Common myeloid progenitor, CD34-positive (primary cell): ENCODE measurements around the gene BEND5.

Source experiments
- CTCF ChIA-PET: fragments of 350-600 bp; sonication (Branson Sonifier 250); formaldehyde crosslinking; loops from one replicate; lab custom pipeline; 2021; ENCODE audit warnings: antibody characterized with exemption; lab: Charles Lee
- POLR2A ChIA-PET: fragments of 350-600 bp; sonication (Branson Sonifier 250); formaldehyde crosslinking; loops from one replicate; lab custom pipeline; 2021; ENCODE audit warnings: antibody characterized with exemption; lab: Charles Lee
- DNase-seq, 3 donors: peaks; one replicate each; pipeline versions ENCODE4 v3.0.0 to v3.0.0-alpha.2; 2013
- H3K27ac ChIP-seq, 2 experiments: 1 replicate in 1 of 2; 2 replicates in 1 of 2; pipeline ENCODE4 v1.7.0; 2013; ENCODE audit warnings: inconsistent platforms in 2 of 2, low read length in 2 of 2, mild to moderate bottlenecking in 2 of 2, low read depth in 1 of 2, moderate library complexity in 1 of 2; ENCODE audit not compliant: severe bottlenecking in 2 of 2, insufficient read depth in 1 of 2, poor library complexity in 1 of 2
- H3K27me3 ChIP-seq, 5 experiments: replicated peaks in 2 of 5; 1 replicate in 3 of 5; 2 replicates in 2 of 5; pipeline versions ENCODE4 v1.6.1 to v1.7.0; 2013; ENCODE audit warnings: low read length in 4 of 5, mild to moderate bottlenecking in 2 of 5, moderate library complexity in 2 of 5, inconsistent platforms in 1 of 5; ENCODE audit not compliant: insufficient read depth in 5 of 5, control insufficient read depth in 4 of 5
- H3K36me3 ChIP-seq, 4 experiments: 1 replicate in 2 of 4; 2 replicates in 2 of 4; pipeline versions ENCODE4 v1.6.1 to v1.7.0; 2013; ENCODE audit warnings: low read length in 3 of 4, control low read depth in 1 of 4, mild to moderate bottlenecking in 1 of 4; ENCODE audit not compliant: control insufficient read depth in 4 of 4, insufficient read depth in 4 of 4
- H3K4me1 ChIP-seq, 4 experiments: 1 replicate in 3 of 4; 2 replicates in 1 of 4; pipeline versions ENCODE4 v1.6.1 to v1.7.1; 2013; ENCODE audit warnings: low read length in 3 of 4, mild to moderate bottlenecking in 3 of 4, control low read depth in 1 of 4, inconsistent platforms in 1 of 4, moderate library complexity in 1 of 4; ENCODE audit not compliant: control insufficient read depth in 4 of 4, insufficient read depth in 4 of 4; ENCODE audit errors: control extremely low read depth in 1 of 4
- H3K4me3 ChIP-seq, 7 experiments: 1 replicate in 4 of 7; 2 replicates in 3 of 7; pipeline versions ENCODE4 v1.5.1 to v1.7.0; 2013; ENCODE audit warnings: mild to moderate bottlenecking in 7 of 7, low read length in 6 of 7, moderate library complexity in 6 of 7, inconsistent platforms in 2 of 7, low read depth in 2 of 7, control low read depth in 1 of 7; ENCODE audit not compliant: insufficient read depth in 4 of 7, control insufficient read depth in 1 of 7; ENCODE audit errors: extremely low read depth in 1 of 7
- H3K9me3 ChIP-seq, 5 experiments: 1 replicate in 4 of 5; 2 replicates in 1 of 5; pipeline versions ENCODE4 v1.6.1 to v1.7.1; 2013; ENCODE audit warnings: low read length in 4 of 5, mild to moderate bottlenecking in 2 of 5, inconsistent platforms in 1 of 5, low read depth in 1 of 5, moderate library complexity in 1 of 5; ENCODE audit not compliant: control insufficient read depth in 4 of 5, insufficient read depth in 2 of 5; ENCODE audit errors: control extremely low read depth in 1 of 5
- WGBS: methylation state at CpG from one replicate; pipeline ENCODE4 v1.1.5; 2013; ENCODE audit not compliant: insufficient coverage; 5-methylcytosine and 5-hydroxymethylcytosine counted together

The BEND5 gene

DNA sequence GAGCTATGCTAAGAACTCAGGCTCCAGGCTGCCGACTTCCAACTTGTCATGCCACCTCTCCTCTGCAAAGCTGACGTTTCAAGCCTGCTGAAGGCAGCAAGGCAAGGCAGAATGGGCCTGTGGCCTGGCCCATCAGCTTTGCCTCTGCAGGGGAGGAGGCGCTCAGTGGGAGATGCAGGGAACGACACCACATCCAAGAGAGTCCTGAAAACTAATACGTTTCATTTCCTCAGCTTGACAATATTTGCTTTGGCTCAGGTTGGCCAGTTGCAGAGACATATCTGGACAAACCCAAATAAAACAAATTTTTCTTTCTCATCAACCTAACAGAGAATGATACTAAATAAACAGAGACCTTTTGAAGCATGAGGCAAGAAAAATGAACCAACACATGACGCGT is 35.3 kb downstream of the BEND5 start:
- no peaks in the 10 kb centered on the region for H3K4me1 ChIP-seq
- no peak for DNase-seq
- H3K9me3 ChIP-seq, result no peaks in the 10 kb centered on the region
- H3K36me3 ChIP-seq, result peaks cover 8 to 54% (median 23%) of the 10 kb centered on the region in 4 experiments
- ChIA-PET CTCF (no interaction called here), POLR2A (no interaction called here)
- no peak overlapping the region for H3K27ac ChIP-seq
- 93% methylated on average over 2 of the region's 7 CpGs for WGBS
- H3K4me3 ChIP-seq, result no peak overlapping the region
- no peaks in the 10 kb centered on the region for H3K27me3 ChIP-seq

DNA sequence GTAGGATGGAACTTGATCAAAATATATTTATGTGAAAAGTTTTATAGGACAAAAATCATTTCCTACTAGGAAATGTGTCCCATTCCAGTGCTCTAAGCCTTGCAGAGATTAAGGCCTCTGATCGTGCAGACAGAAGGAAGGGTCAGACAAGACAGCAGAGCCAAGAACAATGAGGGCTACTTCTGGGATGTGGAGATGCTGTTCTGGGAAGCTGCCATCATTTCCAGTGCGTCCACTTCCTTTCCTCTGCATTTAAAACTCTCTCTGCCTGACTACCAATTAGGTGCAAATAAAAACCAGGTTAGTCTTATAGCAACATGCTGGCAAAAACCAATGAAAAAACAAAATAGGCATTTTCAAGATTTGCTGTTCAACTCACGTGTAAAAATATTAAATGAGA is 36.1 kb downstream of the BEND5 start:
- no peaks in the 10 kb centered on the region for H3K9me3 ChIP-seq
- no peaks in the 10 kb centered on the region for H3K4me1 ChIP-seq
- 100% methylated on average over 1 of the region's 3 CpGs for WGBS
- no peak for DNase-seq
- CTCF ChIA-PET, result no interaction called here
- H3K27me3 ChIP-seq, result no peaks in the 10 kb centered on the region
- no peak overlapping the region for H3K4me3 ChIP-seq
- H3K36me3 ChIP-seq, result peaks cover 15 to 57% (median 30%) of the 10 kb centered on the region in 4 experiments
- POLR2A ChIA-PET, result no interaction called here
- no peak overlapping the region for H3K27ac ChIP-seq

DNA sequence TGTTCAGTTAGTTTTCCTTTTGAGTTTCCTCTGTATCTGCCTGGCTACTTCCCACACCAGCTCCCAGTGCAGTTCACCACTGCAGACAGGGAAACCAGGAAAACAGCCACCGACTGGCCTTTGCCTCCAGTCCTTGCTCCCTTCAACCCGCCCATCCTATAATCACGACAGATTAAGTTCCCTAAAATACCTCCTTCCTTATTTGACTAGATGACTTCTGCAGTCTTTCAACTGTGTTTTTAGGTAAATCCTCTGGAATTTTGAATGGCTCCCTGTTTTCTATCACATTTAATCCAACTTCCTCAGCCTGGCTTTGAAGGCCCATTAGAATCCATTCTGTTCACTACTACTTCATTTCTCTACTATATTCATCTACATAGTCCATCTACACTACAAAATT is 37.6 kb downstream of the BEND5 start:
- Histone ChIP-seq H3K4me3 (no peak overlapping the region), H3K4me1 (no peaks in the 10 kb centered on the region), H3K27me3 (no peaks in the 10 kb centered on the region), H3K36me3 (peaks cover 14 to 62% (median 38%) of the 10 kb centered on the region in 4 experiments), H3K9me3 (no peaks in the 10 kb centered on the region), H3K27ac (no peak overlapping the region)
- ChIA-PET POLR2A (no interaction called here), CTCF (interaction anchor here (1.7 kb wide), 1 partner anchor 41 kb away, joined by 5 read pairs; no protein-coding TSS in a partner anchor)
- DNase-seq, result no peak
- 56% methylated on average over 3 of the region's 3 CpGs for whole genome bisulfite sequencing

DNA sequence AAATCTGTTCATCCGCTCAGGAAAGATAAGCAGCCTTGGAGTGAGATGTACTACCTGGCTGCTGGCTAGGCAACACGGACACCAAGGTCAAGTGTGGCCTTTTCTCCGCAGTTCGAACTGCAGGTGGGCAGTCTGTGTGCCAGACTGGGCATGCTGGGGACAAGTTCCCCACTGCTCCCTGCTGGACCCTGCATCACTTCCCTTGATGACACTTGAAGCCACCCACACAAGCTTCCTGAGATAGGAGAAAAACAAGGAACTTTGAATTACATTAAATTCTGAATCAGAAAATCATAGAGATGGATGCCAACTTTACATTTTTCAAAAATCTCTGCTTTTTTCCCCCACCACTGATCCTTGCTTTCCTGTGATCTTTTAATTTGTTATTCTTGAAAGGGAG is 38.3 kb downstream of the BEND5 start:
- H3K27me3 ChIP-seq, result no peaks in the 10 kb centered on the region
- no peaks in the 10 kb centered on the region for H3K4me1 ChIP-seq
- H3K4me3 ChIP-seq, result no peak overlapping the region
- H3K9me3 ChIP-seq, result no peaks in the 10 kb centered on the region
- H3K27ac ChIP-seq, result no peak overlapping the region
- ChIA-PET POLR2A (no interaction called here), CTCF (no interaction called here)
- no peak for DNase-seq
- WGBS, result 94% methylated on average over 4 of the region's 4 CpGs
- peaks cover 17 to 62% (median 44%) of the 10 kb centered on the region in 4 experiments for H3K36me3 ChIP-seq

DNA sequence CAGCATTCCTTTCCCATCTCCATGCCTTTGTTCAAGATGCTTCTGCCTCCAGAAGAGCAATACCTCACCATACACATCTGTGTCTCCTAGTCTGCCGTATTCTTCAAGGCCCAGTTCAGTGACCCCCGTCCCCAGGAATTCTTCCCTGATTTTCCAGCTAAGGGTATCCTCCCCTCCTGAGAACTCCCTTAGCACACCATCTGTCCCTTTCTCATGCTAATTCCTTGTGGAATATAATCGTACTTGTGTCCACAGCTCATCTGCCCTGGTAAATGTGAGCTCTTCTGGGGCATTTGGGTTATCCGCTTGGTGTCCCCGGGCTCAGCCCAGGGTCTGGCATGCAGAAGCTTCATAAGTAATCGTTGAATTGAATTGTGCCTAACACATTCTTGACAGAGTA is 40.9 kb downstream of the BEND5 start:
- no peak overlapping the region for H3K27ac ChIP-seq
- H3K4me3 ChIP-seq, result no peak overlapping the region
- 93% methylated on average over 6 of the region's 6 CpGs for WGBS
- H3K27me3 ChIP-seq, result no peaks in the 10 kb centered on the region
- ChIA-PET CTCF (no interaction called here), POLR2A (no interaction called here)
- no peak for DNase-seq
- H3K36me3 ChIP-seq, result peaks cover 26 to 74% (median 50%) of the 10 kb centered on the region in 4 experiments
- H3K9me3 ChIP-seq, result no peaks in the 10 kb centered on the region
- no peaks in the 10 kb centered on the region for H3K4me1 ChIP-seq

DNA sequence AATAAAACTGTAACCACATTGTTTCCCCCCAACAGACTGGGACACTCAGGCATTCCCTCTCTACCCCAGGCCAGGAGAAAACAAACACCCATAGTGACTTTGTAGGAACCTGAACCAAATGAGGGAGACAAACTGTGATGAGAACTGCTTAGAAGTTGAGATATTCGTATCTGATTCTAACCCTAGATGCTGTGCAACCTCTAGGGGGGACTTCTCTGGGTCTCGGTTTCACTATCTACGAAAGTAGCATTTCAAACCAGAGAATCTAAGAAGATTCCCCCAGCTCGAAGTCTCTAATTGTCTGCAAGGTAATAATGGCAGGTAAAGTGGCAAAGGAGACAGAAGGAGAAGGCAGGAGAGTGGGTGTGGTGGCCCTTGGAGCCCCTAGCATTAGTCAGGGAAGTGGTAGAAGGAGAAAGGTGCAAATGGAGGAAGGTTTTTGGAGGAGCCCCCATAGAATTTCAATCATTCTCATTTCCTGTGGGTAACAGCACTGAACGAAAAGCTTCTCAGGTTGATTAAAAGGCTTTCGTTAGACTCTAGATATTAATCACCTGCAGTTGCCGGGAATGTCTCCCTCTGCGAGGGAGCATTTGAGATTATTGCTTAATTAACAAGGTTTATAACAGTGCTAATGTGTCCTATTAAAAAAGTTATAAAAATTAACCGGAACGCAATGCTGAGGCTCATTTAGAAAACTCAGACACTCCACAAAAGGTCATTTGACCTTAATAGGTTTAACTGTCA is 46.4 kb downstream of the BEND5 start:
- DNase-seq, result no peak
- Histone ChIP-seq H3K4me1 (no peaks in the 10 kb centered on the region), H3K4me3 (no peak overlapping the region), H3K27ac (no peak overlapping the region), H3K36me3 (peaks cover 24 to 64% (median 42%) of the 10 kb centered on the region in 4 experiments), H3K27me3 (no peaks in the 10 kb centered on the region), H3K9me3 (no peaks in the 10 kb centered on the region)
- 94% methylated on average over 5 of the region's 10 CpGs for WGBS
- ChIA-PET CTCF (no interaction called here), POLR2A (no interaction called here)

DNA sequence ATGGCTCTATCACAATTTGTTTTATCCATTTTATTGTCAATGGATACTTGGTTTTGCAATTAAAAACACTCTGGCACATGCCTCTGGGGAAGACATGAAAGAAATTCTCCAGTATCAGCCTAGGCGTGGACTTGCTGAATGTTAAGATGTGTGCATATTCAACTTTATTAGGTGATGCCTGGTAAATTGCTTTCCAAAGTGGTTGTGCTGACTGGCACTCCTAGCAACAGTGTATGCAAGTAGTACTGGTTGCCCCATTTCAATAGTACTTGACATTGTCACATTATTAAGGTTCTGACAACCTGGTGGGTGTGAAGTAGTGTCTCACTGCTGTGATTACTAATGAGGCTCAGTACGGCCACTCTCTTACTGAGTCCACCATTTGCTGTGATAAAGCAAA is 48.1 kb downstream of the BEND5 start:
- no peaks in the 10 kb centered on the region for H3K27me3 ChIP-seq
- H3K27ac ChIP-seq, result no peak overlapping the region
- ChIA-PET POLR2A (no interaction called here), CTCF (no interaction called here)
- DNase-seq, result no peak
- WGBS, result 100% methylated on average over 2 of the region's 2 CpGs
- H3K36me3 ChIP-seq, result peaks cover 18 to 47% (median 31%) of the 10 kb centered on the region in 4 experiments
- H3K4me1 ChIP-seq, result no peaks in the 10 kb centered on the region
- no peaks in the 10 kb centered on the region for H3K9me3 ChIP-seq
- H3K4me3 ChIP-seq, result no peak overlapping the region
